ENCODE data around the gene COTL1.

DNA sequence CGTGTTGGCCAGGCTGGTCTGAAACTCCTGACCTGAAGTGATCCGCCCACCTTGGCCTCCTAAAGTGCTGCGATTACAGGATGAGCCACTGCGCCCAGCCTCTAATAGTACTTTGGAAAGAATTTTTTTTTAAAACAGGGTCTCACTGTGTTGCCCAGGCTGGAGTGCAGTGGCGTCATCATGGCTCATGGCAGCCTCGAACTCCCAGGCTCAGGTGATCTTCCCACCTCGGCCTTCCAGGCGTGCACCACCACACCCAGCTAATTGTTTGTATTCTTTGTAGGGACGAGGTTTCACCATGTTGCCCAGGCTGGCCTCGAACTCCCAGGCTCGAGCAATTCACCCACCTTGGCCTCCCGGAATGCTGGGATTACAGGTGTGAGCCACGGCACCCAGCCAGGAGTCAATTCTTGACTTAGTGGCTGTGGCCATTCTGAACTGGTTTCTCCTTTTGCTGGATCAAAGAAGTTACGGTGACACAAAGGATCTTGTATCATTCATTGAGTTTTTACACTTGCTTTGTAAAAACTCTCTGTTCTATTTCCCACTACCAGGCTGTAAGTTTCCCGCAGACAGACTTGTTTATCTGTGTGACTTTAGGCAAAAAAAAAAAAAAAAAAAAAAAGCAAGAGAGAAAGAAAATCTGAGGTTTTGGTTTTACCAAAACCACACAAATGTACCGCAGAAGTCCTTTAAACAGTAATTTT lies 12.7 kb upstream of the COTL1 start:
- TF ChIP-seq, protein P1, sequence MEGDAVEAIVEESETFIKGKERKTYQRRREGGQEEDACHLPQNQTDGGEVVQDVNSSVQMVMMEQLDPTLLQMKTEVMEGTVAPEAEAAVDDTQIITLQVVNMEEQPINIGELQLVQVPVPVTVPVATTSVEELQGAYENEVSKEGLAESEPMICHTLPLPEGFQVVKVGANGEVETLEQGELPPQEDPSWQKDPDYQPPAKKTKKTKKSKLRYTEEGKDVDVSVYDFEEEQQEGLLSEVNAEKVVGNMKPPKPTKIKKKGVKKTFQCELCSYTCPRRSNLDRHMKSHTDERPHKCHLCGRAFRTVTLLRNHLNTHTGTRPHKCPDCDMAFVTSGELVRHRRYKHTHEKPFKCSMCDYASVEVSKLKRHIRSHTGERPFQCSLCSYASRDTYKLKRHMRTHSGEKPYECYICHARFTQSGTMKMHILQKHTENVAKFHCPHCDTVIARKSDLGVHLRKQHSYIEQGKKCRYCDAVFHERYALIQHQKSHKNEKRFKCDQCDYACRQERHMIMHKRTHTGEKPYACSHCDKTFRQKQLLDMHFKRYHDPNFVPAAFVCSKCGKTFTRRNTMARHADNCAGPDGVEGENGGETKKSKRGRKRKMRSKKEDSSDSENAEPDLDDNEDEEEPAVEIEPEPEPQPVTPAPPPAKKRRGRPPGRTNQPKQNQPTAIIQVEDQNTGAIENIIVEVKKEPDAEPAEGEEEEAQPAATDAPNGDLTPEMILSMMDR (conservative IDR thresholded peaks at IDR 0.05; ENCODE audit: low read depth, low read length), result no peak
- no peak for TF ChIP-seq EZH2phosphoT487 (IDR thresholded peaks at IDR 0.05; ENCODE audit: borderline replicate concordance, low read length)
- no peak for TF ChIP-seq EZH2 (IDR thresholded peaks at IDR 0.05; ENCODE audit: low read length, unreplicated experiment)
